HTR-8/SVneo (cell line): ENCODE results near the gene SGK2.

ENCODE experiments used
- DNase-seq: peaks from one replicate; pipeline ENCODE4 v3.0.0; 2011; ENCODE audit warnings: low spot score, mixed read lengths; ENCODE audit not compliant: insufficient read length
- FAIRE-seq: peaks from 2 replicates; lab custom pipeline; 2011; peaks lifted over from hg19 to GRCh38; lab: Jason Lieb, UNC

Gene SGK2

GRCh38 chr20:43558412-43559146 lies at the start of gene SGK2:
Gene SGK2, plus strand, starts transcription at chr20:43559027. Its CDS starts 7,469 bp downstream, at chr20:43566496.
- DNase-seq (peak; percentile 69), FAIRE-seq (peak; percentile 79)

GRCh38 chr20:43511879-43512278 lies 46.9 kb upstream of the SGK2 start:
- no peak for FAIRE-seq
- DNase-seq = no peak

- DNase-seq (no peak), FAIRE-seq (peak; percentile 28)
Observed at GRCh38 chr20:43513372-43513930, 45.4 kb upstream of the SGK2 start.

DNA sequence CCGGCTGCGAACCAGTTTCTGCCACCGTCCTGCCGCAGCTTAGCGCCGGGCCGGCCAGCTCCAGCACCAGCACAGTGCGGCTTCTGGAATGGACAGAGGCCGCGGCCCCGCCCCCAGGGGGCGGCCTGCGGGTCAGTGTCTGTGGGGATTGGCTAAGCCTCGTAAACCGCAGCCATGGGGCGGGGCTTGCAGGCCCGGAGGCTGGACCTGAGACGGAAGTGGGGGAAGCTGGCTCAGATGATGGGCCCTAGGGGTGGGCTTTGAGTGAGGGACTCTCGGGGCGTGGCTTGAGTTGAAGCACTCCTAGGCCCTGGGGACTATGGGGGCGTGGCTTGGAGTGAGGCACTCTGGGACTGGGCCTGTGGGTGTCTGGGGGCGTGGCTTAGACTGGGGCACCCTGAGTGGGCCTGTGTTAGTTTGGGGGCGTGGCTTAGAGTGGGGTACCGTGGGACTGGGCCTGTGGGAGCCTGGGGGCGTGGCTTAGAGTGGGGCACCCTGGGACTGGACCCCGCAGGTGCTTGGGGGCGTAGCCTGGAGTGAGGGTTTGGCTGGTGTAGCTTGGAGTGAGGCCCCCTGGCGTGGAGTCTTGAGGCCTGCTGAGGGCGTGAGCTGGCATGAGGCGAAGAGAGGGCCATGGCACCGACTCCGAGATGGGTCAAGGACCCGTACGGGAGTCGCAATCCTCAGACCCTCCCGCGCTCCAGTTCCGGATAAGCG lies 44.7 kb upstream of the SGK2 start:
- DNase-seq (peak; percentile 97), FAIRE-seq (peak; percentile 81)

DNA sequence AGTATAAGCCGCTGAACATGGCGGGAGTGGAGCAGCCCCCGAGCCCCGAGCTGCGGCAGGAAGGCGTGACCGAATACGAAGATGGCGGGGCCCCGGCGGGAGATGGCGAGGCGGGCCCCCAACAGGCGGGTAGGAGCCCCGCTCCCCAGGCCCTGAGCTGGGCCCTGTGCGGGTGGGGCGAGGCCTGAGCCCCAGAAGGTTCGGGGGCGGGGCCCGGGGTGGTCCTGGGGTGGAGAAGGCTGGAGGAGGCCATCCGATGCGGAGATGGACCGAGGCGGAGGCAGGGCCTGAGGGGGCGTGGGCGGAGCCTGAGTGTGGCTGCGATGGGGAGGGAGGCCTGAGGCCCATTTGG lies 44.2 kb upstream of the SGK2 start:
- DNase-seq (no peak), FAIRE-seq (peak; percentile 13)

GRCh38 chr20:43515628-43516027 lies 43.2 kb upstream of the SGK2 start:
- FAIRE-seq = peak; percentile 49
- DNase-seq = no peak

GRCh38 chr20:43516251-43516824 lies 42.5 kb upstream of the SGK2 start:
- FAIRE-seq (peak; percentile 89), DNase-seq (no peak)

DNA sequence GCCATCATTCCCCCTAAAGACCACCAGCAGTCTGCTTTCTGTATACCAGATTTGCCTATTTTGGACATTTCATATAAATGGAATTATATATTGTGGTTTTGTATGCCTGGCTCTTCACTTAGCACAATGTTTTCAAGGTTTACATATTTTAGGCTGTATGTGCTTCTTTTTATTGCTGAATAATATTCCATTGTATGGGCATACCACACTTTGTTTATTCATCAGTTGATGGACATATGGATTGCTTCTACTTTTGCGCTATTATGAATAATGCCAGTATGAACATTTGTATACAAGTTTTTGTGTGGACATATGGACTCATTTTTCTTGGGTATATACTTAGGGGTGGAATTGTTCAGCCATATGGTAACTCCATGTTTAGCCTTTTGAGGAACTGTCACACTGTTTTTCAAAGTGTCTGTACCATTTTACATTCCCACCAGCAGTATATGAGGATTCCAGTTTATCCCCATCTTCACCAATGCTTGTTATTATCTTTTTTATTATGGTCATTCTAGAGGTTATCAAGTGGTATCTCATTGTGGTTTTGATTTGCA lies 38.7 kb upstream of the SGK2 start:
- FAIRE-seq = peak; percentile 84

GRCh38 chr20:43525021-43525420 lies 33.8 kb upstream of the SGK2 start:
- FAIRE-seq (peak; percentile 72), DNase-seq (no peak)

More for the DNA sequence above, 38.7 kb upstream of the SGK2 start:
- no peak for DNase-seq

DNA sequence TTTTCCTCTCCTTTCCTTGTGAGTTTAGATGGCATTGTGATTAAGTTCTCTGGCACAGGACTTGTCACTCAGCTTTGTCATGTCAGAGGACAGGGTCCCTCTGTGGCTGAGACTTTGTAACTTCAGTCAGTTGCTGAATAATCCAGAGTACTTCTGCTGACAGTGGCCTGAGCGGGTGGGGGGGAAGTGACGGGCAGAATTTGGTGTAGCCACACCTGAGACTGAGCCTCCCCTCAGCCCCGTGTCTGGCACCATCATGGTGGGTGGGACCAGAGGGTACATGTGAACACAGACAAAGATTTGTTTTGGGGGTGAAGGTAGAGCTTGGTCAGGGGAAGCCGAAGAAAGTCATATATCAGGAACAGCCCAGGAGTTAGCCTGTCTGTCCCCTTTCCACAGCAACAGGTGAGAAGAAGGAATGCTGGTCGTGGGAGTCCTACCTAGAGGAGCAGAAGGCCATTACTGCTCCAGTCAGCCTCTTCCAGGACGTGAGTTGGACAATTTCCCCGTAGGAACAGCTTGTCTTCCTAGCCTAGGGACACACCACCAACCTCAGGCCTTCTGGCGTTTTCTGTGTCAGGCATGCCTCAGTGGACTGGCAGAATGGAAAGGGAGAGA lies 30.5 kb upstream of the SGK2 start:
- peak; percentile 74 for FAIRE-seq
- DNase-seq = no peak

GRCh38 chr20:43529051-43529450 lies 29.8 kb upstream of the SGK2 start:
- peak; percentile 68 for FAIRE-seq

DNA sequence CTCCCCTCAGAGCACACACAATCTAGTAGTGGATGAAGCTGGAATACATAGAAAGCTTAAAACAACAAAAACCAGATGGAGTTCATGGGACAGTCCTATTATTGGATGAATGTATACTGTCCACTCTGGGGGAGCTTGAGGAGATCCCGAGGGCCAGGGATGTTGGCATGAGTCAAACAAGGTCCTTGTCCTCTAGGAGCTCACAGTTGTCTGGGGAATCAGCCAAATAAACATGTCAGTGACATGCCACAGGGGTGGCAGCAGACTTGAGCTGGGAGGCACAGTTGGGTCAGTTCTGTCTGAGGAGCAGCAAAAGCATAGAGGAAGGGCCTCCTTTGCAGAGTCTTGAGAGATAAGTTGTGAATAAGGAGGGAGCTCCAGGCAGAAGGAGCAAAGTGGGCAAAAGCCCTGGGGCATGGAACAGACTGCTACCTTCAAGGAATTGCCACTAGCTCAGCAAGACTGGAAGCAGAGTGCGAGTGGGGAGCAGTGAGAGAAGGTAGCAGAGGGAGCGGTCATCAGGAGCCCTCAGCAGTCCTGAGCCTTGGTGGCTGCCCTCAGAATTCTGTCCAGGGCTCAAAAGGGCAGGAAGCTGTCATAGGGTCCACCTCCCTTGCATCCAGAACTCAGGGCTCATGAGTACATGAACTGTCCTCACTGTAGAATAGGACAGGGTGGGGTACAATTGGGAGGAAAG lies 29.2 kb upstream of the SGK2 start:
- DNase-seq (no peak), FAIRE-seq (peak; percentile 40)

More at GRCh38 chr20:43529051-43529450, 29.8 kb upstream of the SGK2 start:
- no peak for DNase-seq

- FAIRE-seq (no peak), DNase-seq (no peak)
Observed at GRCh38 chr20:43530321-43531090, 28.3 kb upstream of the SGK2 start.

DNA sequence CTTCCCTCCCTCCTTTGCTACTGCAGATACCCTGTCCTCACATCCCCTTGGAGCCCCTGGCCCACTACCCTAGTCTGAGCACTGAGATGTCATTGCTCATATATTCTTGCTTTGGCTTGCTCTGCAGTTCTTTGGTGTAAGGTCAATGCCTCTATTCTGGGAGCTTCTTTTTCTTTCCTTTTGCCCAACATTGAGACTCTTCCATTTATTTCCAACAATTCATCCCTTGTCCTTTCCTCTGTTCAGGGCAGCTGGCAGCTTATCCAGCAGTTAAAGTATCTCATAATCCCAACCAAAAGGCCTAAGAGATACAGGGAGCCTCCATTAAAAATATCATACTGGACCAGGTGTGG lies 27.8 kb upstream of the SGK2 start:
- no peak for DNase-seq
- no peak for FAIRE-seq

- FAIRE-seq = peak; percentile 75
- no peak for DNase-seq
Observed at GRCh38 chr20:43532416-43533055, 26.3 kb upstream of the SGK2 start.

GRCh38 chr20:43533060-43533459 lies 25.8 kb upstream of the SGK2 start:
- FAIRE-seq (no peak), DNase-seq (no peak)

DNA sequence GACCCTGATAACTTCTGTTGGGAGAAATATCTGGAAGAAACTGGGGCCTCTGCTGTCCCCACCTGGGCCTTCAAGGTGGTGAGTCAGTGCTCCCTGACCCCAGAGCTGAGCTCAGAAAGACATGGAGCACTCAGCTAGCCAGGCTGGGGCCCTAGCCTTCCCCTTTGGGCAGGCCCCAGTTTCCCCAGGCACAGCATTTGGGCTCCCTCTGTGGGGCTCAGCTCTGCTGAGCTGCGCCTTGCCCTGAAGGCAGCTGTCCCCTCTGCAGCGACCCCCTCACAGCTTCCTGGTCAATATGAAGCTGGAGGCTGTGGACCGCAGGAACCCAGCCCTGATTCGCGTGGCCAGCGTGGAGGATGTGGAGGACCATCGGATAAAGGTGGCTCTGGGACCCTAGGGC lies 24.8 kb upstream of the SGK2 start:
- FAIRE-seq (no peak), DNase-seq (no peak)

- no peak for FAIRE-seq
- no peak for DNase-seq
Observed at GRCh38 chr20:43534791-43535350, 24.0 kb upstream of the SGK2 start.
